GM12801 (cell line): Measurements from ENCODE around the gene APPBP2.

Experiments used
- CTCF ChIP-seq: IDR thresholded peaks from one replicate; pipeline ENCODE4 v1.5.1; 2011; ENCODE audit warnings: control low read depth; ENCODE audit not compliant: insufficient read length; ENCODE audit errors: extremely low read depth

The APPBP2 gene

GRCh38 chr17:60528828-60529227, 2.8 kb upstream of the APPBP2 start:
- TF ChIP-seq CTCF, result no peak

GRCh38 chr17:60527701-60528100, 1.7 kb upstream of the APPBP2 start:
- no peak for TF ChIP-seq CTCF

DNA sequence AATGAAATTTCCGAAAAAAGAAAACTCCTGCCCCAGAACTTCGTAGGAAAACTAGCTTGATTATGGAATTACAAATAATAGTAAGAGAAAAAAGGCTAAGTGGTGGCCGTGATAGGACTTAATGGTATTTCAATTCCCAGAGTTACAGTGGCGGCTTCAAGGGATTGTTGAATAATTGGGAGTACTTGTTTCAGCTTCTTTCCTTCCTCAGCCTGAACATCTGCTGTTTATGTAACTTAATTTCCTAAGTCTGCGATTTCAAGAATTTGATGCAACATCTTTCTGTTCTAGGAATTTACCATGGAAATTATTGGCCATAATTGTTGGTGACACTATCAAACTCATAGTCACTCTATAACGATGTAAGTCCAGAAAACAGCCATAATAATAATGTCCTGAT, 684 bp upstream of the APPBP2 start:
- TF ChIP-seq CTCF, result no peak

- no peak for TF ChIP-seq CTCF
Measured at GRCh38 chr17:60525328-60525684, 736 bp downstream of the APPBP2 start.

DNA sequence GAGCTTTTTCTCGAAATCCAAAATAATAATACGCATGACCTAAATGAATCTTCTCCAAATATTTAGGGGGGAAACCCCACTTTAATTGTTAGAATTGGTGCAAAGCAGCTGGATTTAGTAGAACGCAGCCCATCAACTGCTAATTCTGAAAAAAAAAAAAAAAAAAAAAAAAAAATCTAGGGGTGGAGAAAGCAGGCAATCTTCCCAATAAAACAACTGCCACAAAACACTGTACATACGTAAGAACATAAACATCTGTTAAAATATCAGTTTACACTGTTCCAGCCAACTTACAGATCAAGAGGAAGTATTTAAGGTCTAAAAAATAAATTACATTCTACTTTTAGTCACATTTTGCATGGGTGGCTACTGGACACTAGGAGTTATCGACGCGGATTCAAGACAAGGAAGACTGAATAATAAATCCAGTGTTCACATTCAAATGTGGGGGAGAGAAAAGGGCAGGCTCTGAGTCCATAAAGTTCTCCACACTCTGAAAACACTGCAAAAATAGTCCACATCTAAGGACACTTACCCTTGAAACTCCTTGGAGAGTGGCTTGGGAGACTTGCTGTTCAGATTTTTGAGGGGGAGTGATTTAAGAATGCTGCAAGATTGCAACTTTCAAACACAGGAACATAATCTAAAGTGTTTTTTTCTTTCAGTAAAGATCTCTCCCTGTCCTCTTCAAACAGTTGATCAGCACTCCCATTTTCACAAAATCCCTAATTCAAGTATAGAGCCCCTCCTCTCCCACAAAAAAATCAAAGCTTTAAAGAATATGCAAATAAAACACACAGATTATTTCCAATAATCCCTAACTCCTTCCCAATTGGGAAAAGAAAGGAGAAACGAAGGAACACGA, 1.3 kb downstream of the APPBP2 start:
- no peak for TF ChIP-seq CTCF

DNA sequence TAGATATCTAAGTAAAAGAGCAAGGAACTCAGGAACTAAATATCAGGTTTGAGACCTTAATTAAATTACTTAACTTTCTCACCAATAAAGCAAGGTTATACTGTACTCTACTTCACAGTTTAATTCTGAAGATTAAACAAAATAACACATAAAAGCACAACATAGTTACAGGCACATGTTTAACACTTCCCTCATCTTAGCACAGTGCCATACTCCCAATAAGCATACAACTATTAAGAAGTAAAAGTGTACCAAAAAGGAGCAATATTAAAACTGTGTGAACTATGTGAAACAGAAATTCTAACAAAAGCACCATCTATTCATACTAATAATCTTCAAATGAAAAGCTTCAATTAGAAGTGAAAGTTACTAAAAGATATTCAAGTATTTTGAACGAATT, 2.2 kb downstream of the APPBP2 start:
- TF ChIP-seq CTCF, result no peak

DNA sequence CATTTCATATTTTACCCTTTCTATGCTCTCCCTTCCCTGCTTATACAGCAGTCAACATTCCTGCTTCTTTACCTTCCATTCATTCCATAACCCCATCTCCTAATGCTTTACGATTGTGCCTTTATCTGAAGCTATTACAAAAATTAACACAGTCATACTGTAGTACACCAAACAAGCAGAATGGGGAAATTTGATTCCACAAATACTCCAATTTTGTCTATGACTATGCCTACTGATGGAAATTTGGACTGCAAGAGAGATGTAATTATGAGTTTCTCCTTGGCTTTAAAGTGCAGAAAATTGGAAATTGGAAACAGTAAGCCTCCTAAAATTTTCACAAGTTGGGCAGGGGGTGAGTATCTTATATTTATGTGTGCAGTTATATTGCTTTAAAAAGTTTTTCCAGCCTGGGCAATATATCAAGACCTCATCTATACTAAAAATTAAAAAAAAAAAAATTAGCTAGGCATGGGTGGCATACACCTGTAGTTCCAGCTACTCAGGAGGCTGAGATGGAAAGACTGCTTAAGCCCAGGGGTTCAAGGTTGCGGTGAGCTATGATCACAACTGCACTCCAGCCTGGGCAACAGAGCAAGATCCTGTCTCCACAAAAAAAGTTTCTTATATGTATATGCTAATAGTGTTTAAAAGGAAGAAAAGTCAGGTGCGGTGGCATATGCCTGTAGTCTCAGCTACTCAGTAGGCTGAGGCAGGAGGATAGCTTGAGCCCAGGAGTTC, 3.0 kb downstream of the APPBP2 start:
- no peak for TF ChIP-seq CTCF
